GM21447 (cell line): Measurements from ENCODE around the gene CYP21A2.
"Not testable (repeated sequence)": the region's sequence is repeated elsewhere in the genome, so short reads cannot be mapped to it uniquely, and the experiment has no call there.

ENCODE experiments used
- ATAC-seq: cut with Tn5 transposase; IDR thresholded peaks from one replicate; pipeline ENCODE4 v1.9.1; 2021; ENCODE audit not compliant: unreplicated experiment

Gene CYP21A2

GRCh38 chr6:32037598-32038524 lies at the start of gene CYP21A2:
Gene CYP21A2, plus strand, starts transcription at chr6:32038415. Its CDS starts 8 bp downstream, at chr6:32038423.
- not testable (repeated sequence) for ATAC-seq

GRCh38 chr6:31989363-31989762 lies 48.9 kb upstream of the CYP21A2 start:
- ATAC-seq = not testable (repeated sequence)

GRCh38 chr6:31994421-31994820 lies 43.8 kb upstream of the CYP21A2 start:
- not testable (repeated sequence) for ATAC-seq

- ATAC-seq = not testable (repeated sequence)
These were observed 41.8 kb upstream of the CYP21A2 start for GRCh38 chr6:31996385-31996784.

- not testable (repeated sequence) for ATAC-seq
These were observed 35.5 kb upstream of the CYP21A2 start for GRCh38 chr6:32002546-32003268.

- not testable (repeated sequence) for ATAC-seq
These were observed 34.9 kb upstream of the CYP21A2 start for GRCh38 chr6:32003301-32003700.

GRCh38 chr6:32004393-32004792 lies 33.8 kb upstream of the CYP21A2 start:
- not testable (repeated sequence) for ATAC-seq

GRCh38 chr6:32004864-32005537 lies 33.2 kb upstream of the CYP21A2 start:
- not testable (repeated sequence) for ATAC-seq

GRCh38 chr6:32005538-32005880 lies 32.7 kb upstream of the CYP21A2 start:
- not testable (repeated sequence) for ATAC-seq

GRCh38 chr6:32005991-32006529 lies 32.2 kb upstream of the CYP21A2 start:
- not testable (repeated sequence) for ATAC-seq

GRCh38 chr6:32007086-32007485 lies 31.1 kb upstream of the CYP21A2 start:
- ATAC-seq = not testable (repeated sequence)

GRCh38 chr6:32008037-32008436 lies 30.2 kb upstream of the CYP21A2 start:
- not testable (repeated sequence) for ATAC-seq

GRCh38 chr6:32008616-32009015 lies 29.6 kb upstream of the CYP21A2 start:
- ATAC-seq = not testable (repeated sequence)

GRCh38 chr6:32009537-32009936 lies 28.7 kb upstream of the CYP21A2 start:
- ATAC-seq = not testable (repeated sequence)

GRCh38 chr6:32010856-32011530 lies 27.2 kb upstream of the CYP21A2 start:
- not testable (repeated sequence) for ATAC-seq

- not testable (repeated sequence) for ATAC-seq
These were observed 25.1 kb upstream of the CYP21A2 start for GRCh38 chr6:32012941-32013617.

- not testable (repeated sequence) for ATAC-seq
These were observed 24.5 kb upstream of the CYP21A2 start for GRCh38 chr6:32013738-32014137.

GRCh38 chr6:32014547-32014946 lies 23.7 kb upstream of the CYP21A2 start, which contains the start of gene C4B:
Gene C4B, plus strand, starts transcription at chr6:32014795. Its CDS starts 51 bp downstream, at chr6:32014846.
- ATAC-seq = not testable (repeated sequence)

- ATAC-seq = not testable (repeated sequence)
These were observed 16.1 kb upstream of the CYP21A2 start for GRCh38 chr6:32022100-32022499.

- ATAC-seq = not testable (repeated sequence)
These were observed 9.6 kb upstream of the CYP21A2 start for GRCh38 chr6:32028631-32029030.
